GM10266 (cell line): ENCODE measurements around the gene GPRIN2.
"Not testable (repeated sequence)": the region's sequence is repeated elsewhere in the genome, so short reads cannot be mapped to it uniquely, and the experiment has no call there.

ENCODE experiments used
- DNase-seq: peaks from one replicate; pipeline ENCODE4 v3.0.0; 2012; ENCODE audit errors: extremely low spot score
- TF ChIP-seq, protein P1 (sequence below): IDR thresholded peaks from 2 replicates; pipeline ENCODE4 v1.5.1; 2012; ENCODE audit warnings: mild to moderate bottlenecking, low read depth; ENCODE audit not compliant: control insufficient read depth, insufficient read depth; ENCODE audit errors: missing control alignments

The GPRIN2 gene

DNA sequence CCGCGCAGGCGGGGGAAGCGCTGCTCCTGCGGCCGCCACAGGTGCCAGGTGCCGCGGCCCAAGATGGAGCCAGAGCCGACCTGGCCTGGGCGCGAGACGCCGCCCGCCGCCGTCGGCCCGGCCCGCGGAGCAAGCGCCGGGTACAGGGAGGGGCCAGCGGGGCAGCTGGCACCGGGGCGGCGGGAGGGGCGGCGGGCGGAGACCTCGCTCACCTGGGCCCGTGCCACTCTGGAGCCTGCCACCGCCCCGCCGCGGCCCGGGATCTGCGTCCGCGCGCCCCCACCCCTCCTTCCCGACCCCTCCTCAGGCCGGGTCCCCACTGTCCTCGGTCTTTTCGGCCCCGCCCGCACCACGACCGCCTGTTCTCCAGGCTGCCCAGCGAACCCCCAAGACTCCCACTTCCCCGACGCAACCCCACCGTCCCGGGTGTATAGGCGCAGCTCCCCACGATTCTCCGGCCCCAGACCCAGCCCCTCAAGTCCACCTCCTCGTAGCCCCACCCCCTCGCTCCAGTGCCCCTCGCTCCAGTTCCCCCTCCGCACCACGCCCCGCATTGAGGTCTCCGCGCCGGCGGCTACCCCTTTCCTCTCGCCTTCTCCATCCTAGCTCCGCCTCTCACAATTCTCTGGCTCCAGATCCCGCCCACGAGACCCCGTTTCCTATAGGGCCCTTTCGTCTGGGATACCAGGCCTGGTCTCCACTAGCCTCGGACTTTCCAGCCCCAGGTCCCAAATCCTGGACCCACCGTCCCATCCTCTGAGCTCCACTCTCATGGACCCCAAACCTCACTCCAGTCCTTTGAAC is at the start of gene GPRIN2:
Gene GPRIN2, minus strand, starts transcription at position 144 of the 804 bp plus-strand sequence. CDS start 5,922 bp downstream, outside the sequence.
- DNase-seq: no peak

DNA sequence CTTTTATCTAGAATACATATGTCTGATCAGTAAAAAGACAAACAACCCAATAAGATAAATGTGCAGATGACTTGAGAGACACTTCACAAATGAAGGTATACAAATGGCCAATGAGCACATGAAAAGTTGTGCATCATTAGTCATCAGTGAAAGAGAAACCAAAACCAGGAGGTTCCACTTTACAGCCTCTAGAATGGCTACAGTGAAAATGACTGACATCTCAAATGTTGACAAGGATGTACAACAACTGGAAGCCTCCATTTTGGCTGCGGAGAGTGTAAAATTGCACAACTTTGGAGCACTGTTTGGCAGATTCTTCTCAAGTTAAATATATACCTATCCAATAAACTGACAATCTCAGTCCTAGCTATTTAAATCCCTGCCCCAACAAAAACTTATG is 44.1 kb upstream of the GPRIN2 start:
- DNase-seq: not testable (repeated sequence)

More for the DNA sequence above, at the start of gene GPRIN2:
- TF ChIP-seq, protein P1, sequence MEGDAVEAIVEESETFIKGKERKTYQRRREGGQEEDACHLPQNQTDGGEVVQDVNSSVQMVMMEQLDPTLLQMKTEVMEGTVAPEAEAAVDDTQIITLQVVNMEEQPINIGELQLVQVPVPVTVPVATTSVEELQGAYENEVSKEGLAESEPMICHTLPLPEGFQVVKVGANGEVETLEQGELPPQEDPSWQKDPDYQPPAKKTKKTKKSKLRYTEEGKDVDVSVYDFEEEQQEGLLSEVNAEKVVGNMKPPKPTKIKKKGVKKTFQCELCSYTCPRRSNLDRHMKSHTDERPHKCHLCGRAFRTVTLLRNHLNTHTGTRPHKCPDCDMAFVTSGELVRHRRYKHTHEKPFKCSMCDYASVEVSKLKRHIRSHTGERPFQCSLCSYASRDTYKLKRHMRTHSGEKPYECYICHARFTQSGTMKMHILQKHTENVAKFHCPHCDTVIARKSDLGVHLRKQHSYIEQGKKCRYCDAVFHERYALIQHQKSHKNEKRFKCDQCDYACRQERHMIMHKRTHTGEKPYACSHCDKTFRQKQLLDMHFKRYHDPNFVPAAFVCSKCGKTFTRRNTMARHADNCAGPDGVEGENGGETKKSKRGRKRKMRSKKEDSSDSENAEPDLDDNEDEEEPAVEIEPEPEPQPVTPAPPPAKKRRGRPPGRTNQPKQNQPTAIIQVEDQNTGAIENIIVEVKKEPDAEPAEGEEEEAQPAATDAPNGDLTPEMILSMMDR: no peak

DNA sequence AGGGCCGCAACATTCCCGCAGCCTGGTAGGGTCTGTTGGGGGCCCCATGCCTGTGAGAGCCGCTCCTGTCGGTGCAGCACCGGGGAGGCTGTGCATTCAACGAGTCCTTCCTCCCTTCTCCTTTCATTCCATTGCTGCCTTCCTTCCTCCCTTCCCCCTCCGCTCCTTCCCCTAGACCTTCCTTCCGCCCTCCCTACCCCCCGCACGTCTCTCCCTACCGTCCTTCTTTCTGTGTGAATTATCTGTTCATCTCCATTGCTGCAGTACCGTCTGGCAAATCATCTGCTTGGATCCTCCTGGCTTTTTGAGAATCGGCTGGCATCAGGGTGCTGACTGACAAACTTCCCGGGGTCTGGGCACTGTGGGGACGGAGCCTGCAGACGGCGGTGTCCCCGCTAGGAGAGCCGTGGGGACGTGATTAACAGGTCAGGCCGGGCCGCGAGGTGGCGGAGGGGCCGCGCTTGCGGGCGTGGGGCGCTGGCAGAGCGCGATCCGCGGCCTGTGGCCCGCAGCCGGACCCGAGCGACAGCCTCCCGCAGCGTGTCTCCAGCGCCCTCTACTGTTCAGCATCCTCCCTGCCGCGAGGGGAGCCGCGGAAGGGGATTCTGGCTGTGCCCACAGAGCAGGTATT is 41.3 kb upstream of the GPRIN2 start:
- DNase-seq: not testable (repeated sequence)

DNA sequence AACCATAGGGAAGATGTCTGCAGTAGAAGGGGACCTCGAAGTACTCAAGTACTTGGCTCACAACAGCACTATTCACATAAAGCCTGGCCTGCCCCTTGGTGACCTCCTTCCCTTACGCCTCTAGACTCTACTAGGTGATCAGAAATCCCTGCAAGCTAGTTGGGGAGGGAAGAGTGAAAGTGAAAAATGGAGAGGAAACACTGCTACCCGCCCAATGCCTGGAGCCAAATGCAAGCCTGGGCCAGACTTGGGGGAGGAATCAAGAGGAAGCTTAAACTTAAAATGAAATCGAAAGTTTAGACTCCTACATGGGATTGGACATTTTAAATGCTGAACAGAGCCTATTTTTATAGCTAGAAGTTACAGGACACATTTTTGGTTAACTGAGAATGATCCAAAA is 40.1 kb upstream of the GPRIN2 start:
- DNase-seq: not testable (repeated sequence)

DNA sequence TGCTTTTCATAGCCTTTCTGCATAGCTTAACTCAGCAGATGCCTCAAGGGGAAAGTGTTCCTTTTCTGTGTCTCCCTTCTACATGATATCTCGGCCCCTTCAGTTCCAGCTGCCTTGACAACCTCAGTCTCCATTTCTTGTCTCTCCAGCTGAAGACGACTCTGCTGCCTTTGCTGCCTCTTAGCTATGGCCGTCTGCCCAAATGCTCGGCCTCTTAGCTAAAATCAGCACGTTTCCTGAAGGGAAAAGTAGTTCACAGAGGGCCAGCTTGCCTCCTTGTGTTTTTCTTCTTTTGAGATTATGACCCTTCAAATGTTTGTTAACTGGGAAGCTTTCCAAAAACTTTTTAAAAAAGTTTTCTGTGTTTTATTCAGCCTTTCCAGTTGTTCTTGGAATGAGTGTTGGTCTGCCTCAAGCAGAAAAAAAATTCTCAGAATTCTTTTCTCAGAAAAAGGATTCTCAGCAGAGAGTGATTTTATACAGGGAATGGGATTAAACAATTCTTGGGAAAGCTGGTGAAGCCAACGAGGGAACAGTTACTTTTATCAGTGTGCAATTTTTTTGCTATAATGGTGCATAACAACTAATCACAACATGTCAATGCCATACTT is 38.1 kb upstream of the GPRIN2 start:
- DNase-seq: not testable (repeated sequence)

DNA sequence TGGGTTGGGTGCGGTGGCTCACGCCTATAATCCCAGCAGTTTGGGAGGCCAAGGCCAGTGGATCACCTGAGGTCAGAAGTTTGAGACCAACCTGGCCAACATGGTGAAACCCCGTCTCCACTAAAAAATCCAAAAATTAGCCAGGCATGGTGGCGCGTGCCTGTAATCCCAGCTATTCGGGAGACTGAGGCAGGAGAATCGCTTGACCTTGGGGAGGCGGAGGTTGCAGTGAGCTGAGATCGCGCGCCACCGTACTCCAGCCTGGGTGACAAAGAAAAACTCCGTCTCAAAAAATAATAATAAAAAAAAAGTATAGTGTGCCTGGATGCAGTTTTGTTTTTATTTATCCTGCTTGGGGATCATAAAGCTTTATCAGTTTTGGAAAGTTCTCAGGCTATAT is 36.8 kb upstream of the GPRIN2 start:
- DNase-seq: not testable (repeated sequence)

DNA sequence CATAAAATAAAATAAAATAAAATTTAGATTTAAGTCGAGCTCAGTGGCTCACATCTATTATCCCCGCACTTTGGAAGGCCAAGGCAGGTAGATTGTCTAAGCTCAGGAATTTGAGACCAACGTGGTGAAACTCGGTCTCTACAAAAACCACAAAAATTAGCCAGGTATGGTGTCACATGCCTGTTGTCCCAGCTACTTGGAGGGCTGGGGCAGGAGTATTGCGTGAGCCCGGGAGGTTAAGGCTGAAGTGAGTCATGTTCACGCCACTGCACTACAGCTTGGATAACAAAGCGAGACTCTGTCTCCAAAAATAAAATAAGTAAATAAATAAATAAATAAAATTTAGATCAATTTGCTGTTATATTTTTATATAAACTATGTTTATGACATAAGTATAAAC is 34.6 kb upstream of the GPRIN2 start:
- not testable (repeated sequence) for DNase-seq

DNA sequence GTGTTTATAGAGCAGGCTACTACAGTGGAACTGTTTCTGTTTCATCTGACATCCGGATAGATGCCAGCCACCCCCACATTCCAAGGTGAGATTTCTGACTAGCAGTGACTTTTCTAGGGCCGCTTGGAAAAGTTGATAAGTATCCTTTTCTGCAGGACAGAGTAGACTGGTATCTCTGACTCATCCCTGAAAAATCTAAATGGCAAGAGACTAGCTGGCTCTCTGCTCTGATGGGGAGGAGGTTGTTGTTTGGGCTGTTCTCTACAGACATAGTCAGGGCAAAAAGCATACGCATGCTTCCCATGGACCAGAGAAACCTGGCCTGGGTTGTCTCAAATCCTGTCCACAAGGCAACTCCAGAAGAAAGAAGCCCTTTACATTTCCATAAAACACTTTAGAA is 33.1 kb upstream of the GPRIN2 start:
- DNase-seq: not testable (repeated sequence)

DNA sequence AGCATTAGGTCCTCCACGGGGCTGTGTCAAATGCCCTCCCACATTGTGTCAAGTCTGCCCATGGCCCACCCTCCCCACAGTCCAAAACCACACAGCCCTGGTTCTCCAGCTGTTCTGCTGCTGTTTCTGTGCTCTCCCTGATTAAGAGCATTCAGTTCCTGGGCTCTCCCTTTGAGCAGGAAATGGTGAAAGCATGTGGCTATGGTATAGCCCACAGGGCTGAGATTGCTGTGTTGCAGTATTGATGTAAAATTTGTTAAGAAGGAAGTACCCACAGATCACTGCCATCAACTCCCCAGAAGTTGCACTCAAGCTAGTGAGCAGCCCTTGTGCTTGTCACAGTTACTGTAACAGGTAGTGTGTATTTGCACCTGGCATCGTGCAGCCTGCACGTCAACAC is 31.8 kb upstream of the GPRIN2 start:
- DNase-seq: not testable (repeated sequence)

DNA sequence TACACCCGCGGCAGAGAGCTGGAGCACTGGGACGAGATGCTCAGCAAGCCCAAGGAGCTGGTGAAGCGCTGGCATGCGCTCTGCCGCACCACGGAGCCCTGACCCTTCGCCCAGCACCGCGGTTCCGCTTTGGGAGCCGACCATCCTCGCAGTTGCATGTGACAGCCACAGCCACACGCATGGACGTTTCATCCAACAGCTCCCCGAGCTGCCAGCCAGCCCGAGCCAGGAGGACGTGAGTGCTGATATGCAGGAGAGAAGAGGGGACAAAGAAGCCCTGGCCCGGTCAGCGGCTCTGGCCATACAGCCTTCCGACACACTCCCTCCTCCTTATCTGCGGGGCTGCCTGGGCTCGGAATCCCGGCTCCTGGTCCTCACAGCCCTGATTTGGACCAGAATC is 31.1 kb upstream of the GPRIN2 start:
- DNase-seq: not testable (repeated sequence)

DNA sequence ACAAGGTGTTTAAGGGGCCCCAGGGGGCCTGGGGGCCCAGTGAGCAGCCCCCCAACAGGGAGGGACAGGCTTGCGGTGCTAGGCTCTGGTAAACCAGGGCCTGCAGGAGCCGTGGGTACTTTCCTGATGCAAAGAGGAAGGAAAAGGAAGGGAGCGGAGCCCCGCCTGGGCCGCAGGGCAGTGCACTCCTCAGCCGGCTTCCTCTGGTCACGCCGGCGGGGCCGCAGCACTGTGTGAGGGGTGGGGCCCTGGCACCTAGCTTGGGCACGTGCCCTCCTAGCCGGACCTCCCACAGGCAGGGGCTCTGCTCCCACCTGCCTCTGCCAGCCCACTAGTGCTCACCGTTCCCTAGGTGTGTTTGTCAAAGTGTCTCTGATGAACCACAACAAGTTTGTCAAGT is 28.8 kb upstream of the GPRIN2 start:
- not testable (repeated sequence) for DNase-seq

DNA sequence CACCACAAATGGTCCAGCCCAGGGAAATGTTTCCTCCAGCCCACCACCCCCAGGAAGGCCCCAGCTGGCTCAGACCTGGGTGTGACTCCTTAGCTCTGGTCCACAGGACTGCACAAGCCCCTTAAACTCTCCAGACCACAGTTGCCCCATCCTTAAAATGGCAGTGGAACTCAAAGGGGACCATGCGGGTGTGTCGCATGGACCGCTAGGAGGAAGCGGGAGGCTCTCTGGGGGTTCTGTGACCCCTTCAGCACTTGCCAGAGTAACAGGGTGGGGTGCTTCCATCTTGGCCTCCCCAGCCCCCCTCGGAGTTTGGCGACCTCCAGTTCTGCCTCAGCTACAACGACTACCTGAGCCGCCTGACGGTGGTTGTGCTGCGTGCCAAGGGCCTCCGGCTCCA is 27.7 kb upstream of the GPRIN2 start:
- DNase-seq: not testable (repeated sequence)

DNA sequence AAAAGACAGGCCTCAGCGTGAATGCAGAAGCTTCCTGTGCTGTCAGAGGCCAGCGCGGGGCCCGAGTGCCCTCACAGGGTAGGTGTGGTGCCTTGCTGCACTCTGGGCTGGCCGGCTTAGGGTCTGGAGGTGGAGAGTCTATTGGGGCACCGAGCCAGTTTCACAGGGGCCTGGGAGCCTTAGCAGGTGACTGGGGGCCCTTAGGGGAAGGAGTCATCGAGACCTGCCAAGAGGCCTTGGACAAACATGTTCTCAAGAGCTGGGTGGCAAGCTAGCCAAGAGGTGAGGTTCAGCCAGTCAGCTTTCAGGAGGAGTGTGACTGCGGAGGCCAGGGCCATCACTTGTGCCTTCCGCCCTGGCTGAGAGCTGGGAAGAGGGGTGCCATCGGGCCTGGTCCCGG is 26.1 kb upstream of the GPRIN2 start:
- not testable (repeated sequence) for DNase-seq

DNA sequence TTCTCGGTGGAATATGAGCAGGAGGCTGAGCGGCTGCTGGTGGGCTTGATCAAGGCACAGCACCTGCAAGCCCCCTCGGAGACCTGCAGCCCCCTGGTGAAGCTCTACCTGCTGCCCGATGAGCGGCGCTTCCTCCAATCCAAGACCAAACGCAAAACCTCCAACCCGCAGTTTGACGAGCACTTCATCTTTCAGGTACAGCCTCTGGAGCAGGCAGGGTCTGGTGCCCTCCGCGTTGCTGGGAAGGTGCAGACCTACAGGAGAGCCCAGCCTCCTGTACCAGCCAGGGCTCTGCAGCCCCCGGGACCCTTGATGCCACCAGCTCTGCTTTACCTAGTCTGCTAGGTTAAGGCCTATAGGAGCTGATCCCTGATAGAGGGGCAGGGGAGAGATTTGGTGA is 25.5 kb upstream of the GPRIN2 start:
- not testable (repeated sequence) for DNase-seq

DNA sequence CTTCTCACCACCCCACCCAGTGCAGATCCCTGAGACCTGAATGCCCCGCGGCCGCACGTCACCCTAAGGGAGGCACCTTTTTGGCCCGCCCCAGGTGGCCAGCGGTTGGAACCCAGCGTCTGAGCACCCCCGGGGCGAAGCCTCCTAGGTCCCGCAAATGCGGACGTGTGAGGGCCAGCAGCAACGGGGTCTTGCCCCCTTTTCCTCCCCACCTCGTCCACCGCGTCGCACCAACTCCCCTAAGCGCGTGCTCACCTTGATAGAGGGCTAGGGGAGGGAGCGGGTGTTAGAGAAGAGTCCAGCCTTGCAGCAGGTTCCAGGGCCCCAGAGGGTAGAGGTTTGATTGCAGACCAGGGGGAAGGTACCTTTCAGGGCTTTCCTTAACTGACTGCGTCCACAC is 22.9 kb upstream of the GPRIN2 start:
- DNase-seq: not testable (repeated sequence)

DNA sequence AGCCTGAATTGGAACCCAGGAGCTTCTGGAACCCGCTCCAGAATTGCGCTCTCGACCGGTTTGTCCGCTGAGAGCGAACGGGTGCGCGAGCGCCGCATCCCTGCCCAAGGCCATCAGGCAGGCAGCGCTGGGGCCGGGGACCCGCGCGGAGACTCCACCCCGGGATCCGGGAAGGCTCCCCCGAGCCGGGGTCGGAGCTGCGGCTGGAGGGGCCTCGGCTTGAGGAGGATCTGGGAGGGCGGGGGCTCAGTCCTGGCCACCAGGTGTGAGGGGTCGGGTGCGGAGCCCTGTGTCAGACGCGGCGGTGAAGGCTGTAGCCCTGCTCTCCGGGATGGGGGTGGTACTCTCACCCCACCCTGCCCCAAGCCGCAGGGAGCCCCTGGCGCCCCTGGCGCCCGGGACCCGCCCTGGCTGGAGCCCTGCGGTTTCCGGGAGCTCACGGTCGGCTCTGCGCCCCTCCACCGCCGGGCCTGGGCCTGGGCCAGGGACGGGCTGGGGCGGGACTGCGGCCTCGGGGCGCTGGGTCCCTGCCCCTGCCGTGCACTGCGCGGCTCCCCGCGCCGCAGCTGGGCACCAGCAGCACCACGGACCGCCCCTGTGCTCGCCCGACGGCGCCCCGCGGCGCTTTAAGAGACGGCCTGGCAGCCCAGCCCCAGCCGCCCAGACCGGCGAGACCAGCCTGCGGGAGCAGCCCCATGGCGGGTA is 22.2 kb upstream of the GPRIN2 start, which contains the start of gene SYT15:
Gene SYT15, plus strand, starts transcription at position 655 of the 705 bp plus-strand sequence. Its CDS starts 41 bp downstream, at position 696.
- DNase-seq: not testable (repeated sequence)

DNA sequence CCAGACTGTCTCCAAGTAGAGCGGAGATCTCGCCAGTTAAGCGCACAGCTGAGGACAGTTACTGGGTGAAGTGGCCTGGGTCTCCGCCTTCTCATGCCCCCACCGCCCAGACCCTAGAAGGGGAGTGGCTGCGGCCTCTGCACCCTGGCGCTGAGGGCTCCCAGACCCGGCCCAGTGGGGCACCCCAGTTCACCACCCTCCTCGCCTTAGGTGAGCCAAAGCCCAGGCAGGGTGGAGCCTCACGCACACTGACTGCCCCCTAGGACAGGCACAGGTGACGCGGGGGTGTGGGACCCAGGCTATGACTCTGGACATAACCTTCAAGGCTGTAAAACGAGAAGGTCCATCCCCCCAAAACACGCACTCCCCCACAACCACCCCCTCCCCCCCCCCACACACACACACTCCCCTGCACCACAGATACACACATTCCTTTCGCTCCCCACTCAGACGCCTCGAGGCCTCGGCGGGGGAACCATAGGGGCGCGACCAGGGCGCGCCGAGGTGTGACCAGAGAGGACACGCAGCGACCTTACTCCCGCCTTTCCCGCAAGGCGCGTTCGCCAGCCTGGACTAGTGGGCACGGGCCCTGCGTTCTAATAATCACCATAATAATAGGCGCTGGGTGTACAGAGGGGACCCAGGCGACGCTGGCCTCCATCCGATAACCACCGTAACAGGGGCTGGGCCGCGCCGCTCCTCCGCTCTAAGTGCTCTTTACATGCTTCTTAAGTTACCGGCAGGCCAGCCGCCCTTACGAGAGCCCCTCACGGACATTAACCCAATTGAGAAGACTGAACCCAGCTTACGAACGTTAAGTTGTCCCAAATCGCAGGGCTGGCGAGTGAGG is 21.4 kb upstream of the GPRIN2 start:
- not testable (repeated sequence) for DNase-seq

DNA sequence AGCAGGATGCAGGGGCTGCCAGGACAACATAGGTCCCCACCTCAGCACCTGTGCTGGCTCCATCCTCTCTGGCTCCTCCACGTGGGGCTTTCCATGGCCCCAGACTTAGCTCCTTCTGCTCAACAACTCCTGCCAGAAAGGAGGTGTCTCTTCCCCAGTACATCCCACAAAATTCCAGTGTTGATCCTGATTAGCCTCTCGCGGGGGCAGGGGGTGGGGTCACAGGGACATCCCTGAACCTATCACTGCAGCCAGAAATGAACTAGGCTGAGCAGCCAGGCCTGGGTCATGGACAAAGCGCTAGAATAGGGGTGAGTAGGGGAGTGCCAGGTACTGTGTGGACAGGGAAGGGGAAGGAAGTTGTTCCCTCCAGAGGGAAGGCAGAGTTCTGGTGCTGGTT is 17.4 kb upstream of the GPRIN2 start:
- DNase-seq: not testable (repeated sequence)

DNA sequence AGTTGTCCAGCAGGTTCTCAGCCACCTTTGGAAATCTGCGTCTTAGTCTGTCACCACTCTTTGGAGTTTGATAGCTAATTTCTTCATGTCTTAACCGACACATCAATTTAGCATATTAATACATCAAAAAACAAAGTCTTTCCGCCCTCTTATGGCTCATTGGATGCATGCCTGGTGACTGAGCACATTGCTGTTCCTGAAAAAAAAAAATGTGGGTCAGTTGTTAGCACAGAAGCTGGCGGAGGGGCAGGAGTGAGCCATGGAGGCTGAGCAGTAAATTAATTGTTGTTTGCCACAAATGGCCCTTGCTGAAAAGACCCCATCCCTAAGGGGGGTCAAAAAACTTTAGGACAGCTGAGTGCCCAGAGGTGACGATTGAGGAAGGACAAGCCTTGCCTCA is 16.9 kb upstream of the GPRIN2 start:
- not testable (repeated sequence) for DNase-seq
